A549 (cell line): ENCODE data around the gene OPCML. TPM values are rescaled to one million over a fixed set of nuclear protein-coding genes. Genes with fewer than 3 reads are reported as not detected.

Experiments
- ATAC-seq, 2 experiments: fragments of 200-7000 bp in 1 of 2; fragments of >200 bp in 1 of 2; cut with Nextera tagmentation in 1 of 2; cut with Tn5 transposase in 1 of 2; 3 replicates each; pipeline versions ENCODE4 v1.8.0 to v1.9.1; 2018 to 2020; ENCODE audit warnings: mild to moderate bottlenecking in 1 of 2, moderate library complexity in 1 of 2
- CTCF ChIA-PET: fragments of 300-600 bp; sonication (Branson Sonifier 250); formaldehyde crosslinking; extraction: SDS; loops from one replicate; lab custom pipeline; 2021; ENCODE audit warnings: antibody characterized with exemption, inconsistent platforms; lab: Yijun Ruan, JAX
- POLR2A ChIA-PET: fragments of 350-600 bp; formaldehyde crosslinking; extraction: SDS; loops from one replicate; lab custom pipeline; 2021; ENCODE audit warnings: antibody characterized with exemption, inconsistent platforms; lab: Yijun Ruan, JAX
- DNase-seq, 2 experiments: peaks; one replicate each; pipeline versions ENCODE4 v3.0.0 to v3.0.0-alpha.2; 2011 to 2016; ENCODE audit warnings: low read depth in 1 of 2, low spot score in 1 of 2
- FAIRE-seq: peaks from 2 replicates; lab custom pipeline; 2011; peaks lifted over from hg19 to GRCh38; lab: Jason Lieb, UNC
- H3K27ac ChIP-seq, 2 experiments: fragments of >200 bp; sonication (Bioruptor Twin); formaldehyde crosslinking; 3 replicates each; pipeline ENCODE4 v1.5.1; 2016 to 2017
- H3K4me1 ChIP-seq: fragments of >200 bp; sonication (Bioruptor Twin); formaldehyde crosslinking; 3 replicates; pipeline ENCODE4 v1.6.1; 2016
- H3K4me2 ChIP-seq: fragments of >200 bp; sonication (Bioruptor Twin); formaldehyde crosslinking; 3 replicates; pipeline ENCODE4 v1.6.1; 2016
- H3K4me3 ChIP-seq: fragments of >200 bp; sonication (Bioruptor Twin); formaldehyde crosslinking; 3 replicates; pipeline ENCODE4 v1.5.1; 2016
- H3K9me3 ChIP-seq: fragments of >200 bp; sonication (Bioruptor Twin); formaldehyde crosslinking; 3 replicates; pipeline ENCODE4 v1.6.1; 2016
- BCL3 ChIP-seq: fragments of >200 bp; sonication (Bioruptor Twin); formaldehyde crosslinking; IDR thresholded peaks from 3 replicates; pipeline ENCODE4 v1.6.1; 2016
- CBX2 ChIP-seq: fragments of 200-600 bp; sonication (generic); IDR thresholded peaks from 2 replicates; pipeline ENCODE4 v1.6.1; 2016; ENCODE audit warnings: low read depth, mild to moderate bottlenecking, borderline replicate concordance
- CBX8 ChIP-seq: fragments of 200-600 bp; sonication (generic); IDR thresholded peaks from 2 replicates; pipeline ENCODE4 v1.6.1; 2016
- EHF ChIP-seq: fragments of 250-450 bp; sonication (Bioruptor Pico); IDR thresholded peaks from 2 replicates; pipeline ENCODE4 v1.5.0; 2020; ENCODE audit warnings: mild to moderate bottlenecking
- FOSL2 ChIP-seq, 2 experiments: fragments of 450-650 bp in 1 of 2; fragments of >200 bp in 1 of 2; sonication (Bioruptor Twin) in 1 of 2; formaldehyde crosslinking; IDR thresholded peaks; 2 replicates each; pipeline versions ENCODE4 v1.5.0 to v1.6.1; 2016 to 2020; ENCODE audit warnings: mild to moderate bottlenecking in 1 of 2, moderate library complexity in 1 of 2
- FOXS1 ChIP-seq: fragments of 250-450 bp; sonication (Bioruptor Pico); IDR thresholded peaks from 2 replicates; pipeline ENCODE4 v1.5.0; 2020; ENCODE audit warnings: mild to moderate bottlenecking, moderate library complexity
- GATA3 ChIP-seq: IDR thresholded peaks from 2 replicates; pipeline ENCODE4 v1.6.1; 2012; ENCODE audit warnings: borderline replicate concordance
- HEYL ChIP-seq: fragments of 250-450 bp; sonication (Bioruptor Pico); IDR thresholded peaks from 2 replicates; pipeline ENCODE4 v1.8.0; 2021; ENCODE audit warnings: mild to moderate bottlenecking, moderate library complexity
- HOXA7 ChIP-seq: fragments of 250-450 bp; sonication (Bioruptor Pico); IDR thresholded peaks from 2 replicates; pipeline ENCODE4 v1.5.0; 2020; ENCODE audit warnings: mild to moderate bottlenecking, moderate library complexity
- HOXB13 ChIP-seq: fragments of 250-450 bp; sonication (Bioruptor Pico); IDR thresholded peaks from 2 replicates; pipeline ENCODE4 v1.5.0; 2020; ENCODE audit warnings: low read depth, mild to moderate bottlenecking, moderate library complexity
- KDM1A ChIP-seq: fragments of 200-600 bp; sonication (generic); IDR thresholded peaks from 2 replicates; pipeline ENCODE4 v1.6.1; 2016; ENCODE audit warnings: low read depth, mild to moderate bottlenecking
- MAX ChIP-seq: IDR thresholded peaks from 2 replicates; pipeline ENCODE4 v1.6.1; 2012
- MYC ChIP-seq: IDR thresholded peaks from 2 replicates; pipeline ENCODE4 v1.6.1; 2012; ENCODE audit warnings: mild to moderate bottlenecking, inconsistent platforms, low read length, improper control_type of control experiment, borderline replicate concordance
- NFE2L2 ChIP-seq: fragments of 150-350 bp; conservative IDR thresholded peaks from 2 replicates; pipeline ENCODE4 v1.6.1; 2014; ENCODE audit warnings: low read length
- NR3C1 ChIP-seq: fragments of >200 bp; sonication (Bioruptor Twin); formaldehyde crosslinking; IDR thresholded peaks from 3 replicates; pipeline ENCODE4 v1.6.1; 2017
- PBX3 ChIP-seq: IDR thresholded peaks from 2 replicates; pipeline ENCODE4 v1.6.1; 2012
- PHF8 ChIP-seq: fragments of 200-600 bp; sonication (generic); IDR thresholded peaks from 2 replicates; pipeline ENCODE4 v1.6.1; 2016; ENCODE audit warnings: low read depth, mild to moderate bottlenecking, antibody characterized with exemption, moderate library complexity, borderline replicate concordance
- RAD21 ChIP-seq, 2 experiments: fragments of >200 bp in 1 of 2; sonication (Bioruptor Twin) in 1 of 2; formaldehyde crosslinking in 1 of 2; IDR thresholded peaks in 1 of 2; conservative IDR thresholded peaks in 1 of 2; 2 replicates in 1 of 2; 3 replicates in 1 of 2; pipeline ENCODE4 v1.6.1; 2012 to 2018; ENCODE audit warnings: inconsistent platforms in 1 of 2
- TP53 ChIP-seq: fragments of 250-450 bp; sonication (Bioruptor Pico); IDR thresholded peaks from 2 replicates; pipeline ENCODE4 v1.5.0; 2021; ENCODE audit warnings: mild to moderate bottlenecking, moderate library complexity
- WGBS: methylation state at CpG from one replicate; pipeline ENCODE4 v1.1.6; 2017; ENCODE audit errors: missing lambda C conversion rate; 5-methylcytosine and 5-hydroxymethylcytosine counted together
- polyA plus RNA-seq, 4 experiments: library from polyadenylated mRNA; depleted of rRNA in 3 of 4; stranded (reverse); fragments of >200 nt; fragmentation: RNase III in 1 of 4; extraction: RNeasy Plus Mini Kit Qiagen cat#74134 plus additional on column Dnase treatment in 1 of 4; gene quantifications; 2 replicates in 3 of 4; 3 replicates in 1 of 4; pipeline ENCODE4 v1.2.3, GENCODE V29; 2011 to 2017
- TF ChIP-seq, protein P1 (sequence below): fragments of >200 bp; sonication (Bioruptor Twin); formaldehyde crosslinking; IDR thresholded peaks from 3 replicates; pipeline ENCODE4 v1.5.1; 2016
- TF ChIP-seq, protein P2 (sequence below): fragments of 200-600 bp; sonication (generic); IDR thresholded peaks from 2 replicates; pipeline ENCODE4 v1.6.1; 2016; ENCODE audit warnings: antibody characterized with exemption, mild to moderate bottlenecking, moderate library complexity
- TF ChIP-seq, protein P3 (sequence below): fragments of 450-650 bp; IDR thresholded peaks from 2 replicates; pipeline ENCODE4 v1.6.1; 2014; ENCODE audit warnings: antibody characterized with exemption

Gene OPCML
- polyA plus RNA-seq, 2 of the 4 experiments (the other 2 are of a cell fraction), result not detected

DNA sequence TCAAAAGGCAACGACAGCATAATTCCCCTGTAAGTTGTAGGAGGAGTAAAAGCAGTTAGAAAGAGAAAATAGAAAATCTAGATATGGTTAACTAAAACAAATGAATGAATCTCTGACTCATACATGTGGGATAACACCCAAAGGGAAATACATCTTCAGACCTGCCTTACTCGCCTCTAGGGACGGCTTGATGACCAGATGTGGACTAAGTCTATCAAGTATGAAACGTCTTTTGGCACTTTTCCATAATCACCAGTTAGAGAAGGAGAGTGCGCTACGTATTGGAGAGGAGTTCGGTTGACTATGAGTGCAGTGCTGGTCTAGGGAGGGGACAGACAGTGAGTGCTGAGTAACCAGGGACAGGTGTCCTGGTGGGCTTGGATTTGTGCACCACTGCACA lies 459.9 kb downstream of the OPCML start:
- no peak for FAIRE-seq
- TF ChIP-seq NR3C1, result no peak
- no peak for TF ChIP-seq CBX2
- no peak for TF ChIP-seq TP53
- no peak for TF ChIP-seq FOSL2 (IDR thresholded peaks at IDR 0.05)
- no peak for TF ChIP-seq FOSL2 (CRISPR knock-in tag; IDR thresholded peaks at IDR 0.05)
- TF ChIP-seq, protein P1, sequence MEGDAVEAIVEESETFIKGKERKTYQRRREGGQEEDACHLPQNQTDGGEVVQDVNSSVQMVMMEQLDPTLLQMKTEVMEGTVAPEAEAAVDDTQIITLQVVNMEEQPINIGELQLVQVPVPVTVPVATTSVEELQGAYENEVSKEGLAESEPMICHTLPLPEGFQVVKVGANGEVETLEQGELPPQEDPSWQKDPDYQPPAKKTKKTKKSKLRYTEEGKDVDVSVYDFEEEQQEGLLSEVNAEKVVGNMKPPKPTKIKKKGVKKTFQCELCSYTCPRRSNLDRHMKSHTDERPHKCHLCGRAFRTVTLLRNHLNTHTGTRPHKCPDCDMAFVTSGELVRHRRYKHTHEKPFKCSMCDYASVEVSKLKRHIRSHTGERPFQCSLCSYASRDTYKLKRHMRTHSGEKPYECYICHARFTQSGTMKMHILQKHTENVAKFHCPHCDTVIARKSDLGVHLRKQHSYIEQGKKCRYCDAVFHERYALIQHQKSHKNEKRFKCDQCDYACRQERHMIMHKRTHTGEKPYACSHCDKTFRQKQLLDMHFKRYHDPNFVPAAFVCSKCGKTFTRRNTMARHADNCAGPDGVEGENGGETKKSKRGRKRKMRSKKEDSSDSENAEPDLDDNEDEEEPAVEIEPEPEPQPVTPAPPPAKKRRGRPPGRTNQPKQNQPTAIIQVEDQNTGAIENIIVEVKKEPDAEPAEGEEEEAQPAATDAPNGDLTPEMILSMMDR, result no peak
- TF ChIP-seq KDM1A, result no peak
- TF ChIP-seq, all 56 proteins: peak for 0
- H3K4me3 ChIP-seq, result no peak overlapping the region
- POLR2A ChIA-PET, result no interaction called here
- H3K4me1 ChIP-seq, result no peaks in the 10 kb centered on the region
- H3K27ac ChIP-seq, result no peak overlapping the region
- CTCF ChIA-PET, result no interaction called here
- DNase-seq (no peak), ATAC-seq (no peak)
- WGBS, result 29% methylated on average over 7 of the region's 7 CpGs
- H3K9me3 ChIP-seq, result no peaks in the 10 kb centered on the region
- H3K4me2 ChIP-seq, result no peak overlapping the region

DNA sequence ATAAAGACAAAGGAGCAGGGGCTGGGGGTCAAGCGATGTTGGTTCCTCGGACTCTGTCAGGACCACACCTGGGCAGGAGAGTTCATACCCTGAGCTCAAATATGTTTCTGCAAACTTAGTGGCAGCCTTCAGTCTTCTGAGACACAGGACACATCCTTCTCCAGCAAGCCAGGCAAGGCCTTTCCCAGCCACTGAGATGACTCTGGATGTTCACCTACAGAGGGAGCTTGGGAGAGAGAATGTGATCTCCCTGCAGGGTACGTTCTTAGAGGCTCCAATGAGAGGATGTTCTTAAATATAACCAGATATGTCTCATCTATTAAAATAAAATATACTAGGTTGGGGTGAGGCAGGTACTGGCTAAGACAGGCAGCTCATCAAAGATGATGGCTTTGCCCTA lies 461.5 kb downstream of the OPCML start:
- no peak overlapping the region for H3K4me3 ChIP-seq
- POLR2A ChIA-PET, result no interaction called here
- no peak overlapping the region for H3K27ac ChIP-seq
- CTCF ChIA-PET, result interaction anchor here (1.0 to 1.2 kb wide), 2 partner anchors 8 to 764 kb away, joined by 3 to 5 read pairs; no protein-coding TSS in a partner anchor
- FAIRE-seq (no peak), DNase-seq (no peak), ATAC-seq (no peak)
- TF ChIP-seq HOXA7 (no peak), NFE2L2 (no peak), FOSL2 (IDR thresholded peaks at IDR 0.05) (no peak), FOSL2 (CRISPR knock-in tag; IDR thresholded peaks at IDR 0.05) (no peak), CBX2 (no peak), GATA3 (no peak), HOXB13 (no peak), RAD21 (conservative IDR thresholded peaks at IDR 0.05 in 1 of 2, IDR thresholded peaks at IDR 0.05 in 1 of 2) (no peak), PBX3 (no peak), HEYL (CRISPR knock-in tag) (no peak), FOXS1 (CRISPR knock-in tag) (no peak)
- 0% methylated on average over 3 of the region's 3 CpGs for WGBS
- no peaks in the 10 kb centered on the region for H3K4me1 ChIP-seq
- H3K4me2 ChIP-seq, result no peak overlapping the region
- H3K9me3 ChIP-seq, result no peaks in the 10 kb centered on the region

DNA sequence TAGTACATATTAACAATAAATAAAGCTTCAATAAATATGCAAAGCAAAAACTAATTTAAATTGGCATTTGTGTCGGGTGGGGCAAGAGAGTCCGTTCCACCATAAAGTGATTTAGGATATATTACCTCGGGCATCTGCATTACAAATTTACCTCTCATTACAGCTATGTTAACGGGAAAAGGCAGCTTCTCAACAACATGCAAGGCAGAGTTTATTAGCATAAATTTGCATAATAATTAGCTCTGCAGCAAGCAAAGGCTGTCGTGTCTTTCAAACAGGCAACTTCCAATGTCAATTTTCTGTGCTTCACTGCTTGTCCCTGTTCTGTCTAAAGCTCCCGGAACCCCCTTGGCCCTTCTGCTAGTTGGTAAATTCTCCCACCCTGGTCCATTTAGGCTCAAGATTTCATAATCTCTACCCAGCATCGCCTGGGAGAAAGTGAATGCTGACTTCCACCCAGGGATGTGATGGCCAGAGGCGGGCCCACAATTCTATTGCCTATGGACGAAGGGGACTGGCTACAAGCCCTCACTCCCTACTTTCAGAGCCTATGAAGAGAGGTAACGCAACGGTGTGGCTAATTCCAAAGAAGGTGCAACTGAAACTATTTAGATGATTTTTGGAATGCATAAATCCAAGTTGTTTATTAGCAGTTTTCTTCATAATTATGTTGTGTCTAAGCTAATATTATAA lies 462.1 kb downstream of the OPCML start:
- POLR2A ChIA-PET, result no interaction called here
- Histone ChIP-seq H3K9me3 (no peaks in the 10 kb centered on the region), H3K4me1 (no peaks in the 10 kb centered on the region), H3K27ac (no peak overlapping the region), H3K4me2 (no peak overlapping the region), H3K4me3 (no peak overlapping the region)
- CTCF ChIA-PET, result interaction anchor here (1.0 to 1.2 kb wide), 2 partner anchors 9 to 765 kb away, joined by 3 to 5 read pairs; no protein-coding TSS in a partner anchor
- FAIRE-seq, result no peak
- WGBS, result 11% methylated on average over 11 of the region's 11 CpGs
- no peak for DNase-seq
- ATAC-seq, result no peak
- TF ChIP-seq MAX (no peak), CBX8 (no peak), FOXS1 (CRISPR knock-in tag) (no peak), BCL3 (no peak), PBX3 (no peak), PHF8 (no peak), KDM1A (no peak), MYC (no peak), EHF (CRISPR knock-in tag) (no peak)
- TF ChIP-seq, protein P2, sequence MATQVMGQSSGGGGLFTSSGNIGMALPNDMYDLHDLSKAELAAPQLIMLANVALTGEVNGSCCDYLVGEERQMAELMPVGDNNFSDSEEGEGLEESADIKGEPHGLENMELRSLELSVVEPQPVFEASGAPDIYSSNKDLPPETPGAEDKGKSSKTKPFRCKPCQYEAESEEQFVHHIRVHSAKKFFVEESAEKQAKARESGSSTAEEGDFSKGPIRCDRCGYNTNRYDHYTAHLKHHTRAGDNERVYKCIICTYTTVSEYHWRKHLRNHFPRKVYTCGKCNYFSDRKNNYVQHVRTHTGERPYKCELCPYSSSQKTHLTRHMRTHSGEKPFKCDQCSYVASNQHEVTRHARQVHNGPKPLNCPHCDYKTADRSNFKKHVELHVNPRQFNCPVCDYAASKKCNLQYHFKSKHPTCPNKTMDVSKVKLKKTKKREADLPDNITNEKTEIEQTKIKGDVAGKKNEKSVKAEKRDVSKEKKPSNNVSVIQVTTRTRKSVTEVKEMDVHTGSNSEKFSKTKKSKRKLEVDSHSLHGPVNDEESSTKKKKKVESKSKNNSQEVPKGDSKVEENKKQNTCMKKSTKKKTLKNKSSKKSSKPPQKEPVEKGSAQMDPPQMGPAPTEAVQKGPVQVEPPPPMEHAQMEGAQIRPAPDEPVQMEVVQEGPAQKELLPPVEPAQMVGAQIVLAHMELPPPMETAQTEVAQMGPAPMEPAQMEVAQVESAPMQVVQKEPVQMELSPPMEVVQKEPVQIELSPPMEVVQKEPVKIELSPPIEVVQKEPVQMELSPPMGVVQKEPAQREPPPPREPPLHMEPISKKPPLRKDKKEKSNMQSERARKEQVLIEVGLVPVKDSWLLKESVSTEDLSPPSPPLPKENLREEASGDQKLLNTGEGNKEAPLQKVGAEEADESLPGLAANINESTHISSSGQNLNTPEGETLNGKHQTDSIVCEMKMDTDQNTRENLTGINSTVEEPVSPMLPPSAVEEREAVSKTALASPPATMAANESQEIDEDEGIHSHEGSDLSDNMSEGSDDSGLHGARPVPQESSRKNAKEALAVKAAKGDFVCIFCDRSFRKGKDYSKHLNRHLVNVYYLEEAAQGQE, result no peak
- TF ChIP-seq, protein P3, sequence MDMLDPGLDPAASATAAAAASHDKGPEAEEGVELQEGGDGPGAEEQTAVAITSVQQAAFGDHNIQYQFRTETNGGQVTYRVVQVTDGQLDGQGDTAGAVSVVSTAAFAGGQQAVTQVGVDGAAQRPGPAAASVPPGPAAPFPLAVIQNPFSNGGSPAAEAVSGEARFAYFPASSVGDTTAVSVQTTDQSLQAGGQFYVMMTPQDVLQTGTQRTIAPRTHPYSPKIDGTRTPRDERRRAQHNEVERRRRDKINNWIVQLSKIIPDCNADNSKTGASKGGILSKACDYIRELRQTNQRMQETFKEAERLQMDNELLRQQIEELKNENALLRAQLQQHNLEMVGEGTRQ, result no peak
